IMR-90 (cell line): ENCODE results near the gene SPEG. TPM values are rescaled to one million over a fixed set of nuclear protein-coding genes. Genes with fewer than 3 reads are reported as not detected.

Experiments used
- ATAC-seq: fragments of 200-7000 bp; cut with Tn5 transposase; 2 replicates; pipeline ENCODE4 v1.9.1; 2020; ENCODE audit warnings: low read depth, mild to moderate bottlenecking, moderate library complexity
- BruUV-seq: library from RNA; stranded (reverse); fragments of 400-500 nt; replicated peaks from 2 replicates; lab custom pipeline; 2021; lab: Mats Ljungman, UMichigan
- CTCF ChIA-PET: fragments of 300-600 bp; formaldehyde crosslinking; extraction: SDS; loops from one replicate; lab custom pipeline; 2021; ENCODE audit warnings: antibody characterized with exemption; lab: Yijun Ruan, JAX
- POLR2A ChIA-PET: fragments of 300-600 bp; sonication (Branson Sonifier 250); formaldehyde crosslinking; loops from one replicate; lab custom pipeline; 2022; ENCODE audit warnings: antibody characterized with exemption; ENCODE audit not compliant: unreplicated experiment; lab: Charles Lee
- DNase-seq: peaks from one replicate; pipeline ENCODE4 v3.0.0; 2013
- H2AFZ ChIP-seq: replicated peaks from 2 replicates; pipeline ENCODE3; 2013; ENCODE audit warnings: low read length, mild to moderate bottlenecking; ENCODE audit not compliant: poor library complexity
- H2AK5ac ChIP-seq: 2 replicates; pipeline ENCODE4 v1.6.1; 2013; ENCODE audit warnings: low read depth, low read length, inconsistent platforms
- H2AK9ac ChIP-seq: replicated peaks from 2 replicates; pipeline ENCODE3; 2013; ENCODE audit warnings: mild to moderate bottlenecking, low read depth, low read length, moderate library complexity; ENCODE audit not compliant: poor library complexity
- H2BK120ac ChIP-seq: 2 replicates; pipeline ENCODE4 v1.6.1; 2013; ENCODE audit warnings: low read depth, low read length, inconsistent platforms
- H2BK15ac ChIP-seq: 3 replicates; pipeline ENCODE4 v1.6.1; 2013; ENCODE audit warnings: low read depth, low read length, inconsistent platforms
- H2BK20ac ChIP-seq: 2 replicates; pipeline ENCODE4 v1.6.1; 2013; ENCODE audit warnings: low read depth, mild to moderate bottlenecking, inconsistent platforms, low read length, moderate library complexity
- H2BK5ac ChIP-seq: 2 replicates; pipeline ENCODE4 v1.6.1; 2013; ENCODE audit warnings: mild to moderate bottlenecking, low read depth, low read length, inconsistent platforms; ENCODE audit not compliant: poor library complexity, severe bottlenecking
- H3K14ac ChIP-seq: replicated peaks from 2 replicates; pipeline ENCODE4 v1.6.1; 2013; ENCODE audit warnings: low read depth, low read length, inconsistent platforms
- H3K18ac ChIP-seq: 2 replicates; pipeline ENCODE4 v1.6.1; 2013; ENCODE audit warnings: low read depth, low read length, control low read depth
- H3K23ac ChIP-seq: 2 replicates; pipeline ENCODE4 v1.6.1; 2013; ENCODE audit warnings: low read depth, low read length, inconsistent platforms
- H3K27ac ChIP-seq: 2 replicates; pipeline ENCODE4 v1.5.1; 2013; ENCODE audit warnings: mild to moderate bottlenecking, control low read depth, low read length; ENCODE audit not compliant: insufficient read depth
- H3K27me3 ChIP-seq: 2 replicates; pipeline ENCODE4 v1.6.1; 2013; ENCODE audit warnings: low read length; ENCODE audit not compliant: control insufficient read depth, insufficient read depth
- H3K36me3 ChIP-seq: 2 replicates; pipeline ENCODE4 v1.6.1; 2013; ENCODE audit warnings: low read length, mixed read lengths; ENCODE audit not compliant: control insufficient read depth, insufficient read depth
- H3K4ac ChIP-seq: 2 replicates; pipeline ENCODE4 v1.6.1; 2013; ENCODE audit warnings: low read depth, low read length, inconsistent platforms
- H3K4me1 ChIP-seq: 2 replicates; pipeline ENCODE4 v1.6.1; 2013; ENCODE audit warnings: low read length, mixed read lengths; ENCODE audit not compliant: control insufficient read depth, insufficient read depth
- H3K4me2 ChIP-seq: 2 replicates; pipeline ENCODE4 v1.6.1; 2013; ENCODE audit warnings: low read depth, mild to moderate bottlenecking, control low read depth, low read length, moderate library complexity
- H3K4me3 ChIP-seq: 2 replicates; pipeline ENCODE4 v1.5.1; 2013; ENCODE audit warnings: low read depth, mild to moderate bottlenecking, control low read depth, low read length, moderate library complexity; ENCODE audit not compliant: insufficient read depth
- H3K56ac ChIP-seq: 2 replicates; pipeline ENCODE4 v1.6.1; 2013; ENCODE audit warnings: low read length, inconsistent platforms; ENCODE audit not compliant: insufficient read depth; ENCODE audit errors: extremely low read depth
- H3K79me1 ChIP-seq, 2 experiments: 2 replicates each; pipeline ENCODE4 v1.6.1; 2013; ENCODE audit warnings: low read length in 2 of 2, inconsistent platforms in 1 of 2, low read depth in 1 of 2
- H3K9ac ChIP-seq: 2 replicates; pipeline ENCODE4 v1.6.1; 2013; ENCODE audit warnings: low read depth, low read length, control low read depth
- H3K9me1 ChIP-seq: 2 replicates; pipeline ENCODE4 v1.6.1; 2013; ENCODE audit warnings: low read length, inconsistent platforms; ENCODE audit not compliant: insufficient read depth
- H3K9me3 ChIP-seq: 2 replicates; pipeline ENCODE4 v1.6.1; 2013; ENCODE audit warnings: low read length; ENCODE audit not compliant: control insufficient read depth, insufficient read depth
- H4K20me1 ChIP-seq: 2 replicates; pipeline ENCODE4 v1.6.1; 2013; ENCODE audit warnings: low read length, inconsistent platforms; ENCODE audit not compliant: insufficient read depth
- H4K5ac ChIP-seq: 2 replicates; pipeline ENCODE4 v1.6.1; 2013; ENCODE audit warnings: mild to moderate bottlenecking, low read depth, low read length, control low read depth
- H4K8ac ChIP-seq, 2 experiments: 2 replicates each; pipeline ENCODE4 v1.6.1; 2013; ENCODE audit warnings: low read depth in 2 of 2, low read length in 2 of 2, control low read depth in 1 of 2, inconsistent platforms in 1 of 2
- H4K91ac ChIP-seq: 2 replicates; pipeline ENCODE4 v1.6.1; 2013; ENCODE audit warnings: low read depth, low read length, inconsistent platforms; ENCODE audit not compliant: insufficient read depth
- BHLHE40 ChIP-seq: fragments of 150-350 bp; IDR thresholded peaks from 2 replicates; pipeline ENCODE4 v1.6.1; 2016; ENCODE audit warnings: mild to moderate bottlenecking, low read depth, low read length
- CEBPB ChIP-seq: IDR thresholded peaks from 2 replicates; pipeline ENCODE4 v1.6.1; 2012; ENCODE audit warnings: low read depth, low read length, improper control_type of control experiment
- CHD1 ChIP-seq: IDR thresholded peaks from 2 replicates; pipeline ENCODE4 v1.6.1; 2012; ENCODE audit warnings: low read depth, low read length, improper control_type of control experiment
- ELK1 ChIP-seq: fragments of 150-350 bp; IDR thresholded peaks from 2 replicates; pipeline ENCODE4 v1.6.1; 2016; ENCODE audit warnings: low read depth, mild to moderate bottlenecking, low read length, moderate library complexity, borderline replicate concordance
- FOS ChIP-seq: fragments of 150-350 bp; IDR thresholded peaks from 2 replicates; pipeline ENCODE4 v1.6.1; 2016; ENCODE audit warnings: low read depth, low read length
- MAFK ChIP-seq: IDR thresholded peaks from 2 replicates; pipeline ENCODE4 v1.6.1; 2012; ENCODE audit warnings: low read depth, low read length, improper control_type of control experiment
- MAZ ChIP-seq: IDR thresholded peaks from 2 replicates; pipeline ENCODE4 v1.6.1; 2012; ENCODE audit warnings: low read depth, mild to moderate bottlenecking, low read length, improper control_type of control experiment, moderate library complexity, borderline replicate concordance
- MXI1 ChIP-seq: IDR thresholded peaks from 2 replicates; pipeline ENCODE4 v1.6.1; 2012; ENCODE audit warnings: low read depth, mild to moderate bottlenecking, low read length, moderate library complexity, borderline replicate concordance
- NFE2L2 ChIP-seq: fragments of 150-350 bp; IDR thresholded peaks from 2 replicates; pipeline ENCODE4 v1.6.1; 2016; ENCODE audit warnings: low read depth, mild to moderate bottlenecking, low read length
- POLR2A ChIP-seq: IDR thresholded peaks from 2 replicates; pipeline ENCODE4 v1.6.1; 2012; ENCODE audit warnings: mild to moderate bottlenecking, low read depth, low read length
- RAD21 ChIP-seq: IDR thresholded peaks from 2 replicates; pipeline ENCODE4 v1.6.1; 2012; ENCODE audit warnings: low read length, improper control_type of control experiment
- RCOR1 ChIP-seq: IDR thresholded peaks from 2 replicates; pipeline ENCODE4 v1.6.1; 2012; ENCODE audit warnings: mild to moderate bottlenecking, low read length, improper control_type of control experiment; ENCODE audit not compliant: insufficient replicate concordance
- RFX5 ChIP-seq: IDR thresholded peaks from 2 replicates; pipeline ENCODE4 v1.8.0; 2012; ENCODE audit warnings: low read depth, mild to moderate bottlenecking, low read length, moderate library complexity
- SMC3 ChIP-seq: fragments of 150-350 bp; IDR thresholded peaks from 2 replicates; pipeline ENCODE4 v1.6.1; 2016; ENCODE audit warnings: low read depth, mild to moderate bottlenecking, antibody characterized with exemption, low read length, moderate library complexity
- USF2 ChIP-seq: fragments of 150-350 bp; IDR thresholded peaks from 2 replicates; pipeline ENCODE4 v1.6.1; 2017; ENCODE audit warnings: mild to moderate bottlenecking, antibody characterized with exemption, low read length, low read depth
- whole genome bisulfite sequencing, 2 experiments: methylation state at CpG; one replicate each; pipeline versions ENCODE4 v1.1.5 to v1.1.7; 2013; ENCODE audit warnings: missing lambda C conversion rate in 2 of 2; ENCODE audit not compliant: insufficient read length in 1 of 2; ENCODE audit errors: extremely low coverage in 2 of 2; 5-methylcytosine and 5-hydroxymethylcytosine counted together
- dilution Hi-C: fragments of 300-500 bp; cut with HindIII; formaldehyde crosslinking; loops from one replicate; pipeline ENCODE4 v1.14.3; 2018; ENCODE audit warnings: low sequenced_read_pairs; ENCODE audit not compliant: unreplicated experiment
- in situ Hi-C: fragments of 300-500 bp; cut with MboI; formaldehyde crosslinking; loops from 3 replicates; pipeline ENCODE4 v1.14.3; 2019; ENCODE audit warnings: low sequenced_read_pairs, inconsistent platforms, mixed read lengths
- intact Hi-C: fragments of 100-400 bp; cut with micrococcal nuclease; formaldehyde crosslinking; loops from 2 replicates; pipeline ENCODE4 v1.10.0; 2022
- polyA plus RNA-seq, 3 experiments: library from polyadenylated mRNA; depleted of rRNA; stranded (reverse); fragments of >200 nt; gene quantifications; 2 replicates each; pipeline ENCODE4 v1.2.3, GENCODE V29; 2012; ENCODE audit warnings: low replicate concordance in 1 of 3
- total RNA-seq: library from RNA; depleted of rRNA; stranded (reverse); fragments of >200 nt; gene quantifications from 2 replicates; pipeline ENCODE4 v1.2.3, GENCODE V29; 2012
- TF ChIP-seq, protein P1 (sequence below): conservative IDR thresholded peaks from 2 replicates; pipeline ENCODE4 v1.5.1; 2012; ENCODE audit warnings: mild to moderate bottlenecking, low read depth, low read length, improper control_type of control experiment

The SPEG gene
- total and polyA plus RNA-seq, 2 of the 4 experiments (the other 2 are of a cell fraction), result 6.8 to 81.6 TPM

DNA sequence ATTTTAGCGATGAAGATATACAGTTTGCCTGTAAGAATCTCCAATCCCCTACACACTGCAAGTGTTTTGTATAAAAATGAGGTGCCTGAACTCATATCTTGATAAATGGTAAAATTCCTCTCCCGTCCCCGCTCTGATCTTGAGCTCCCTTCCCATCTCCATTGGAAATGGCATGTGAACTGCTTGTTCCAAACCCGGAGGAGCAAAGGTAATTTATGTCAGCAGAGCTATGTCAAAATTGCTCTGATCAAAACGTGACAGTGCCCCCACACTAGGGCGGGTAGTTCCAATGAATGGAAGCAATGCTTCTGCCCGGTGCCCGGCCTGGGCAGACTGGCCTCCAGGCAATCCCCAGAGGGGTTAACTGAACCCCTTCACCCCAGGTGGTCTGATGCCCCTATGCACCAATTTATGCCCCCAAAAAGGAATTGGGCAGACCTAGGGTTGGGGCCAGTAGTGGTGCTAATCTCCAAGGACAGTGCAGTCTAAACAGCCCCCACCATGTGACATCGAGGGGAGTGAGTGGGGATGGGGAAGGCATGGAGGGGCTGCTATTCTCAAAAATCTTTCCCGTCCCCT is 60.4 kb downstream of the SPEG start:
- no peak overlapping the region for H3K23ac ChIP-seq
- H3K79me1 ChIP-seq, result peaks cover 10 to 13% of the 10 kb centered on the region in 2 experiments
- peak overlapping the region; percentile 73 for H2AFZ ChIP-seq
- H2BK5ac ChIP-seq, result no peak overlapping the region
- in situ Hi-C loops (no loop called here), intact Hi-C loops (loop anchor here (1.0 kb wide), 1 partner anchor 35 kb away; no protein-coding TSS in a partner anchor), dilution Hi-C loops (no loop called here)
- no peak overlapping the region for H4K8ac ChIP-seq
- ATAC-seq (no peak), DNase-seq (no peak)
- H2AK9ac ChIP-seq, result no peak overlapping the region
- H3K4me1 ChIP-seq, result peaks cover 14% of the 10 kb centered on the region
- 0 out of 2 replicates have a peak overlapping the region, but pooled peaks have one; percentile 27 for H2AK5ac ChIP-seq
- BruUV-seq, result no TSS peak
- no peak overlapping the region for H3K4ac ChIP-seq
- H3K4me2 ChIP-seq, result no peak overlapping the region
- no peak overlapping the region for H2BK120ac ChIP-seq
- no peaks in the 10 kb centered on the region; the same call in 1 of the 2 replicates for H3K27me3 ChIP-seq
- H4K91ac ChIP-seq, result no peak overlapping the region
- peaks cover 7% of the 10 kb centered on the region; the same call in 1 of the 2 replicates for H3K9me1 ChIP-seq
- H3K56ac ChIP-seq, result no peak overlapping the region
- no peak overlapping the region for H3K9ac ChIP-seq
- WGBS, 2 experiments, result 50% methylated on average over 2 of the region's 10 CpGs; no CpG with 5 or more reads in 1 of the 2 experiments
- no peak overlapping the region for H3K4me3 ChIP-seq
- H3K36me3 ChIP-seq, result peaks cover 17% of the 10 kb centered on the region; the same call in 1 of the 2 replicates
- no peak overlapping the region for H3K14ac ChIP-seq
- TF ChIP-seq RAD21, result no peak
- TF ChIP-seq MXI1, result no peak
- TF ChIP-seq RFX5, result no peak
- no peak for TF ChIP-seq CEBPB
- TF ChIP-seq RCOR1, result no peak
- TF ChIP-seq FOS, result no peak
- TF ChIP-seq MAFK, result no peak
- no peak for TF ChIP-seq SMC3
- TF ChIP-seq USF2, result no peak
- TF ChIP-seq, protein P1, sequence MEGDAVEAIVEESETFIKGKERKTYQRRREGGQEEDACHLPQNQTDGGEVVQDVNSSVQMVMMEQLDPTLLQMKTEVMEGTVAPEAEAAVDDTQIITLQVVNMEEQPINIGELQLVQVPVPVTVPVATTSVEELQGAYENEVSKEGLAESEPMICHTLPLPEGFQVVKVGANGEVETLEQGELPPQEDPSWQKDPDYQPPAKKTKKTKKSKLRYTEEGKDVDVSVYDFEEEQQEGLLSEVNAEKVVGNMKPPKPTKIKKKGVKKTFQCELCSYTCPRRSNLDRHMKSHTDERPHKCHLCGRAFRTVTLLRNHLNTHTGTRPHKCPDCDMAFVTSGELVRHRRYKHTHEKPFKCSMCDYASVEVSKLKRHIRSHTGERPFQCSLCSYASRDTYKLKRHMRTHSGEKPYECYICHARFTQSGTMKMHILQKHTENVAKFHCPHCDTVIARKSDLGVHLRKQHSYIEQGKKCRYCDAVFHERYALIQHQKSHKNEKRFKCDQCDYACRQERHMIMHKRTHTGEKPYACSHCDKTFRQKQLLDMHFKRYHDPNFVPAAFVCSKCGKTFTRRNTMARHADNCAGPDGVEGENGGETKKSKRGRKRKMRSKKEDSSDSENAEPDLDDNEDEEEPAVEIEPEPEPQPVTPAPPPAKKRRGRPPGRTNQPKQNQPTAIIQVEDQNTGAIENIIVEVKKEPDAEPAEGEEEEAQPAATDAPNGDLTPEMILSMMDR, result no peak
- TF ChIP-seq BHLHE40, result no peak
- TF ChIP-seq POLR2A, result no peak
- no peak for TF ChIP-seq NFE2L2
- TF ChIP-seq CHD1, result no peak
- TF ChIP-seq ELK1, result no peak
- no peak for TF ChIP-seq MAZ
- H2BK20ac ChIP-seq, result no peak overlapping the region
- H3K18ac ChIP-seq, result no peak overlapping the region
- H4K20me1 ChIP-seq, result no peaks in the 10 kb centered on the region
- no peak overlapping the region for H3K27ac ChIP-seq
- CTCF ChIA-PET, result interaction anchor here (0.6 to 2.0 kb wide), 14 partner anchors 9 to 135 kb away, joined by 3 to 17 read pairs (median 4); no protein-coding TSS in a partner anchor
- POLR2A ChIA-PET, result no interaction called here
- H2BK15ac ChIP-seq, result no peak overlapping the region
- H4K5ac ChIP-seq, result no peak overlapping the region
- no peaks in the 10 kb centered on the region for H3K9me3 ChIP-seq
